Right lobe of liver (tissue), 6 donors: ENCODE data around the gene METTL27. TPM values are rescaled to one million over a fixed set of nuclear protein-coding genes. Genes with fewer than 3 reads are reported as not detected.
A peak's percentile ranks its signal among the peaks of the same experiment; 100 is the strongest.

Source experiments
- ATAC-seq, 4 donors: fragments of 200-7000 bp; cut with Tn5 transposase; one replicate each; pipeline ENCODE4 v1.9.1; 2020; ENCODE audit warnings: mild to moderate bottlenecking in 4 of 4, moderate library complexity in 4 of 4
- DNase-seq, 3 donors: peaks; one replicate each; pipeline ENCODE4 v3.0.0-alpha.2; 2020
- H3K27ac ChIP-seq, 3 donors: fragments of 200-600 bp; one replicate each; pipeline ENCODE4 v1.8.0; 2022
- H3K27me3 ChIP-seq, 2 donors: fragments of 200-600 bp; one replicate each; pipeline ENCODE4 v1.8.0; 2022
- H3K36me3 ChIP-seq, 4 donors: fragments of 200-600 bp; sonication (generic) in 1 of 4; one replicate each; pipeline versions ENCODE4 v1.5.1 to v1.8.0; 2017 to 2022; ENCODE audit warnings: control low read depth in 1 of 4
- H3K4me1 ChIP-seq, 4 donors: fragments of 200-600 bp; sonication (generic) in 1 of 4; one replicate each; pipeline versions ENCODE4 v1.5.1 to v1.8.0; 2017 to 2022; ENCODE audit warnings: control low read depth in 1 of 4
- H3K4me3 ChIP-seq, 3 donors: fragments of 200-600 bp; one replicate each; pipeline ENCODE4 v1.8.0; 2022
- H3K9me3 ChIP-seq, 4 donors: fragments of 200-600 bp; sonication (generic) in 1 of 4; one replicate each; pipeline versions ENCODE4 v1.5.1 to v1.8.0; 2017 to 2022; ENCODE audit warnings: control low read depth in 1 of 4
- CTCF ChIP-seq, 4 donors: fragments of 200-600 bp in 3 of 4; fragments of 450-650 bp in 1 of 4; IDR thresholded peaks; one replicate each; pipeline versions ENCODE4 v1.5.1 to v1.8.0; 2016 to 2022; ENCODE audit warnings: antibody characterized with exemption in 4 of 4, mild to moderate bottlenecking in 2 of 4
- POLR2A ChIP-seq: fragments of 450-650 bp; IDR thresholded peaks from one replicate; pipeline ENCODE4 v1.6.1; 2017; ENCODE audit warnings: antibody characterized with exemption, mild to moderate bottlenecking
- WGBS: methylation state at CpG from one replicate; pipeline ENCODE4 v1.1.6; 2018; ENCODE audit warnings: low coverage, low lambda C conversion rate; ENCODE audit not compliant: insufficient coverage; ENCODE audit errors: missing lambda C conversion rate; 5-methylcytosine and 5-hydroxymethylcytosine counted together
- intact Hi-C, 2 donors: fragments of 100-400 bp; cut with DNase I; formaldehyde crosslinking; loops; one replicate each; pipeline versions ENCODE4 v1.11.2 to v1.14.1; 2022
- total RNA-seq, 6 experiments: library from RNA; depleted of rRNA in 2 of 6; stranded (reverse); fragments of >200 nt in 2 of 6; fragmentation: NEBNext Ultra II Directional in 3 of 6; extraction: Animal tissue kit (Norgen Biotek cat#: 25700) in 3 of 6; gene quantifications; one replicate each; pipeline versions ENCODE4 v1.1.0 to v1.2.4, GENCODE V29; 2016 to 2023
- donor health status: DM: no; HTN: yes; CAD: no.
- donor health status: DM: no; HTN: no; CAD: no.
- donor health status: DM: no; HTN: no; CAD: no.
- donor health status: DM: no; HTN: yes; CAD: no.
- donor health status: DM: no; HTN: yes; CAD: no.

METTL27 gene
- total RNA-seq, 6 experiments from 2014 or later: 0.49 to 1.4 (median 1.0) TPM

GRCh38 chr7:73834626-73835191, 7.6 kb downstream of the METTL27 start:
- DNase-seq (no peak), ATAC-seq (no peak)
- H3K27ac ChIP-seq: no peak overlapping the region
- no peaks in the 10 kb centered on the region for H3K36me3 ChIP-seq
- no peaks in the 10 kb centered on the region for H3K27me3 ChIP-seq
- TF ChIP-seq CTCF (IDR thresholded peaks at IDR 0.05) (no peak), POLR2A (no peak)
- peaks cover 0 to 3% (median 0%) of the 10 kb centered on the region in 4 donors for H3K4me1 ChIP-seq
- no peak overlapping the region for H3K4me3 ChIP-seq
- intact Hi-C loops: no loop called here
- no peaks in the 10 kb centered on the region for H3K9me3 ChIP-seq
- WGBS: no CpG with 5 or more reads among the region's 11 CpGs

- DNase-seq (no peak), ATAC-seq (peak in 2 of 4 donors; percentile 16 to 30)
- H3K27ac ChIP-seq: no peak overlapping the region
- no peaks in the 10 kb centered on the region for H3K36me3 ChIP-seq
- no peak overlapping the region for H3K4me3 ChIP-seq
- peaks cover 0 to 3% (median 0%) of the 10 kb centered on the region in 4 donors for H3K4me1 ChIP-seq
- 63% methylated on average over 11 of the region's 13 CpGs for WGBS
- intact Hi-C loops: no loop called here
- TF ChIP-seq POLR2A (no peak), CTCF (IDR thresholded peaks at IDR 0.05) (no peak)
- no peaks in the 10 kb centered on the region for H3K27me3 ChIP-seq
- no peaks in the 10 kb centered on the region for H3K9me3 ChIP-seq
Observed at GRCh38 chr7:73833251-73833919, 8.9 kb downstream of the METTL27 start.

- H3K27ac ChIP-seq: no peak overlapping the region
- H3K36me3 ChIP-seq: no peaks in the 10 kb centered on the region
- no peak overlapping the region for H3K4me3 ChIP-seq
- intact Hi-C loops: no loop called here
- H3K27me3 ChIP-seq: no peaks in the 10 kb centered on the region
- DNase-seq (no peak), ATAC-seq (no peak)
- no peaks in the 10 kb centered on the region for H3K9me3 ChIP-seq
- H3K4me1 ChIP-seq: peaks cover 0 to 8% (median 0%) of the 10 kb centered on the region in 4 donors
- TF ChIP-seq CTCF (IDR thresholded peaks at IDR 0.05) (no peak), POLR2A (no peak)
- WGBS: 62% methylated on average over 12 of the region's 13 CpGs
Observed at GRCh38 chr7:73832806-73833205, 9.5 kb downstream of the METTL27 start.

GRCh38 chr7:73831834-73832651, 10.3 kb downstream of the METTL27 start:
- TF ChIP-seq POLR2A (no peak), CTCF (IDR thresholded peaks at IDR 0.05) (no peak)
- no peaks in the 10 kb centered on the region for H3K36me3 ChIP-seq
- no peaks in the 10 kb centered on the region for H3K27me3 ChIP-seq
- DNase-seq (no peak), ATAC-seq (peak in 2 of 4 donors; percentile 19 to 29)
- intact Hi-C loops: no loop called here
- no peak overlapping the region for H3K4me3 ChIP-seq
- H3K27ac ChIP-seq: no peak overlapping the region
- 57% methylated on average over 7 of the region's 16 CpGs for WGBS
- H3K4me1 ChIP-seq: peaks cover 0 to 8% (median 2%) of the 10 kb centered on the region in 4 donors
- no peaks in the 10 kb centered on the region for H3K9me3 ChIP-seq
